Panc1 (cell line): Measurements from ENCODE around the gene GPR153.

Source experiments
- CTCF ChIP-seq: fragments of 450-650 bp; IDR thresholded peaks from 2 replicates; pipeline ENCODE4 v1.5.1; 2017; ENCODE audit warnings: mild to moderate bottlenecking
- POLR2AphosphoS5 ChIP-seq: IDR thresholded peaks from 2 replicates; pipeline ENCODE4 v1.6.1; 2012; ENCODE audit warnings: mild to moderate bottlenecking, low read depth, low read length, moderate library complexity
- SIN3A ChIP-seq: IDR thresholded peaks from 2 replicates; pipeline ENCODE4 v1.6.1; 2012; ENCODE audit warnings: low read depth, mild to moderate bottlenecking, low read length, moderate library complexity, borderline replicate concordance; ENCODE audit not compliant: insufficient read depth
- TF ChIP-seq, protein P1 (sequence below), 2 experiments: IDR thresholded peaks; 2 replicates each; pipeline ENCODE4 v1.6.1; 2011 to 2012; ENCODE audit warnings: low read depth in 2 of 2, control low read depth in 1 of 2, low read length in 1 of 2, mild to moderate bottlenecking in 1 of 2, moderate library complexity in 1 of 2; ENCODE audit not compliant: insufficient read depth in 1 of 2

- TF ChIP-seq SIN3A (no peak), CTCF (no peak), POLR2AphosphoS5 (no peak)
- TF ChIP-seq, protein P1, sequence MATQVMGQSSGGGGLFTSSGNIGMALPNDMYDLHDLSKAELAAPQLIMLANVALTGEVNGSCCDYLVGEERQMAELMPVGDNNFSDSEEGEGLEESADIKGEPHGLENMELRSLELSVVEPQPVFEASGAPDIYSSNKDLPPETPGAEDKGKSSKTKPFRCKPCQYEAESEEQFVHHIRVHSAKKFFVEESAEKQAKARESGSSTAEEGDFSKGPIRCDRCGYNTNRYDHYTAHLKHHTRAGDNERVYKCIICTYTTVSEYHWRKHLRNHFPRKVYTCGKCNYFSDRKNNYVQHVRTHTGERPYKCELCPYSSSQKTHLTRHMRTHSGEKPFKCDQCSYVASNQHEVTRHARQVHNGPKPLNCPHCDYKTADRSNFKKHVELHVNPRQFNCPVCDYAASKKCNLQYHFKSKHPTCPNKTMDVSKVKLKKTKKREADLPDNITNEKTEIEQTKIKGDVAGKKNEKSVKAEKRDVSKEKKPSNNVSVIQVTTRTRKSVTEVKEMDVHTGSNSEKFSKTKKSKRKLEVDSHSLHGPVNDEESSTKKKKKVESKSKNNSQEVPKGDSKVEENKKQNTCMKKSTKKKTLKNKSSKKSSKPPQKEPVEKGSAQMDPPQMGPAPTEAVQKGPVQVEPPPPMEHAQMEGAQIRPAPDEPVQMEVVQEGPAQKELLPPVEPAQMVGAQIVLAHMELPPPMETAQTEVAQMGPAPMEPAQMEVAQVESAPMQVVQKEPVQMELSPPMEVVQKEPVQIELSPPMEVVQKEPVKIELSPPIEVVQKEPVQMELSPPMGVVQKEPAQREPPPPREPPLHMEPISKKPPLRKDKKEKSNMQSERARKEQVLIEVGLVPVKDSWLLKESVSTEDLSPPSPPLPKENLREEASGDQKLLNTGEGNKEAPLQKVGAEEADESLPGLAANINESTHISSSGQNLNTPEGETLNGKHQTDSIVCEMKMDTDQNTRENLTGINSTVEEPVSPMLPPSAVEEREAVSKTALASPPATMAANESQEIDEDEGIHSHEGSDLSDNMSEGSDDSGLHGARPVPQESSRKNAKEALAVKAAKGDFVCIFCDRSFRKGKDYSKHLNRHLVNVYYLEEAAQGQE (IDR thresholded peaks at IDR 0.05; ENCODE audit: insufficient read depth in 1 of 2, low read depth in 2 of 2, low read length in 1 of 2), result no peak
These were observed 9.1 kb downstream of the GPR153 start for GRCh38 chr1:6251681-6252373.
